NCI-H2029 treated with DMSO at 0.1 percent for 48 hours (cell line): ENCODE data around the gene MAN2C1.
"Not testable (repeated sequence)": the region's sequence is repeated elsewhere in the genome, so short reads cannot be mapped to it uniquely, and the experiment has no call there.

Experiments used
- DNase-seq: peaks from one replicate; lab custom pipeline; 2025; lab: John Stamatoyannopoulos, UW

MAN2C1 gene

GRCh38 chr15:75360856-75361255 lies 7.6 kb downstream of the MAN2C1 start:
- no peak for DNase-seq

- no peak for DNase-seq
These were observed 8.0 kb downstream of the MAN2C1 start for GRCh38 chr15:75360391-75360790.

GRCh38 chr15:75359537-75360250 lies 8.7 kb downstream of the MAN2C1 start:
- no peak for DNase-seq

- DNase-seq, result no peak
These were observed 9.5 kb downstream of the MAN2C1 start for GRCh38 chr15:75358771-75359536.

- no peak for DNase-seq
These were observed 10.3 kb downstream of the MAN2C1 start for GRCh38 chr15:75357976-75358673.

- no peak for DNase-seq
These were observed 11.9 kb downstream of the MAN2C1 start for GRCh38 chr15:75356517-75356916.

- DNase-seq, result no peak
These were observed 12.4 kb downstream of the MAN2C1 start for GRCh38 chr15:75356006-75356405.

GRCh38 chr15:75355369-75355768 lies 13.0 kb downstream of the MAN2C1 start:
- DNase-seq, result no peak

- DNase-seq, result no peak
These were observed 14.0 kb downstream of the MAN2C1 start for GRCh38 chr15:75354454-75354853.

GRCh38 chr15:75353604-75354003 lies 14.8 kb downstream of the MAN2C1 start:
- no peak for DNase-seq

- DNase-seq, result no peak
These were observed 16.0 kb downstream of the MAN2C1 start for GRCh38 chr15:75352186-75353080.

- DNase-seq, result no peak
These were observed 17.6 kb downstream of the MAN2C1 start for GRCh38 chr15:75350601-75351361.

- DNase-seq, result no peak
These were observed 18.4 kb downstream of the MAN2C1 start for GRCh38 chr15:75349851-75350588.

GRCh38 chr15:75349351-75349669 lies 19.1 kb downstream of the MAN2C1 start:
- DNase-seq, result not testable (repeated sequence)

- no peak for DNase-seq
These were observed 19.7 kb downstream of the MAN2C1 start for GRCh38 chr15:75348562-75349350.

- no peak for DNase-seq
These were observed 20.3 kb downstream of the MAN2C1 start for GRCh38 chr15:75348034-75348561.

GRCh38 chr15:75347222-75348033 lies 21.0 kb downstream of the MAN2C1 start:
- DNase-seq, result no peak

GRCh38 chr15:75346796-75347221 lies 21.6 kb downstream of the MAN2C1 start, which contains the start of gene NEIL1:
Gene NEIL1, plus strand, starts transcription at chr15:75347039. Its CDS starts 1,867 bp downstream, at chr15:75348906.
- DNase-seq, result no peak
